H1 (cell line): Measurements from ENCODE around the gene PCNX1. TPM values are rescaled to one million over a fixed set of nuclear protein-coding genes. Genes with fewer than 3 reads are reported as not detected.

Experiments
- CTCF ChIA-PET: fragments of 300-600 bp; sonication (Branson Sonifier 250); formaldehyde crosslinking; loops from one replicate; lab custom pipeline; 2021; ENCODE audit not compliant: partially characterized antibody; lab: Charles Lee
- POLR2A ChIA-PET: fragments of 300-600 bp; sonication (Branson Sonifier 250); formaldehyde crosslinking; loops from one replicate; lab custom pipeline; 2021; ENCODE audit warnings: inconsistent platforms; ENCODE audit not compliant: partially characterized antibody; lab: Charles Lee
- DNase-seq, 2 experiments: peaks; one replicate each; pipeline versions ENCODE4 v3.0.0 to v3.0.0-alpha.2; 2010 to 2022; ENCODE audit warnings: low spot score in 2 of 2, low read depth in 1 of 2, mixed read lengths in 1 of 2
- FAIRE-seq: peaks from 2 replicates; lab custom pipeline; 2011; peaks lifted over from hg19 to GRCh38; lab: Jason Lieb, UNC
- H2AFZ ChIP-seq: 2 replicates; pipeline ENCODE4 v1.8.1; 2012; ENCODE audit warnings: low read length, inconsistent platforms
- H2AK5ac ChIP-seq: 2 replicates; pipeline ENCODE4 v1.6.1; 2013; ENCODE audit warnings: low read depth, low read length
- H2BK120ac ChIP-seq: replicated peaks from 2 replicates; pipeline ENCODE3; 2013; ENCODE audit warnings: low read depth, low read length, inconsistent platforms
- H2BK12ac ChIP-seq: 2 replicates; pipeline ENCODE4 v1.6.1; 2013; ENCODE audit warnings: low read depth, low read length
- H2BK15ac ChIP-seq: 2 replicates; pipeline ENCODE4 v1.6.1; 2013; ENCODE audit warnings: low read length
- H2BK20ac ChIP-seq: 2 replicates; pipeline ENCODE4 v1.6.1; 2013; ENCODE audit warnings: low read length
- H2BK5ac ChIP-seq: 2 replicates; pipeline ENCODE4 v1.6.1; 2013; ENCODE audit warnings: low read depth, low read length
- H3K14ac ChIP-seq: 2 replicates; pipeline ENCODE4 v1.6.1; 2013; ENCODE audit warnings: inconsistent platforms; ENCODE audit not compliant: insufficient read length
- H3K18ac ChIP-seq: 2 replicates; pipeline ENCODE4 v1.6.1; 2013; ENCODE audit warnings: low read length; ENCODE audit errors: extremely low read depth
- H3K23ac ChIP-seq: 2 replicates; pipeline ENCODE4 v1.6.1; 2013; ENCODE audit warnings: inconsistent platforms; ENCODE audit not compliant: insufficient read length
- H3K23me2 ChIP-seq: 2 replicates; pipeline ENCODE4 v1.6.1; 2013; ENCODE audit warnings: low read depth, low read length
- H3K27ac ChIP-seq: 2 replicates; pipeline ENCODE4 v1.6.1; 2011; ENCODE audit warnings: low read depth, low read length, inconsistent platforms
- H3K27me3 ChIP-seq, 4 experiments: replicated peaks in 1 of 4; 1 replicate in 1 of 4; 2 replicates in 3 of 4; pipeline versions ENCODE4 v1.6.1 to v1.8.1; 2011 to 2013; ENCODE audit warnings: low read length in 3 of 4, mild to moderate bottlenecking in 3 of 4, inconsistent platforms in 2 of 4, mixed read lengths in 2 of 4, moderate library complexity in 1 of 4; ENCODE audit not compliant: control insufficient read depth in 3 of 4, insufficient read depth in 3 of 4; ENCODE audit errors: extremely low read depth in 1 of 4
- H3K36me3 ChIP-seq, 4 experiments: 2 replicates each; pipeline versions ENCODE4 v1.6.1 to v1.8.1; 2011 to 2013; ENCODE audit warnings: mild to moderate bottlenecking in 4 of 4, low read length in 3 of 4, moderate library complexity in 2 of 4, control low read depth in 1 of 4, inconsistent platforms in 1 of 4; ENCODE audit not compliant: insufficient read depth in 4 of 4, control insufficient read depth in 2 of 4
- H3K4ac ChIP-seq: replicated peaks from 2 replicates; pipeline ENCODE3; 2013; ENCODE audit warnings: low read length, low read depth, mixed read lengths, inconsistent platforms; ENCODE audit not compliant: insufficient read length
- H3K4me1 ChIP-seq, 4 experiments: replicated peaks in 1 of 4; 1 replicate in 1 of 4; 2 replicates in 3 of 4; pipeline versions ENCODE4 v1.6.1 to v1.8.1; 2011 to 2013; ENCODE audit warnings: low read length in 3 of 4, inconsistent platforms in 2 of 4, mixed read lengths in 1 of 4; ENCODE audit not compliant: insufficient read depth in 4 of 4, control insufficient read depth in 3 of 4
- H3K4me2 ChIP-seq, 2 experiments: 2 replicates each; pipeline versions ENCODE4 v1.6.1 to v1.8.1; 2011 to 2013; ENCODE audit warnings: low read depth in 2 of 2, low read length in 2 of 2, control low read depth in 1 of 2, inconsistent platforms in 1 of 2, mild to moderate bottlenecking in 1 of 2; ENCODE audit not compliant: insufficient read depth in 1 of 2
- H3K4me3 ChIP-seq, 4 experiments: fragments of 200-600, 300-600 bp in 1 of 4; sonication (generic), shearing (Covaris generic), sonication (Bioruptor Twin) in 1 of 4; 2 replicates each; pipeline versions ENCODE4 v1.5.1 to v1.8.1; 2011 to 2016; ENCODE audit warnings: low read length in 4 of 4, low read depth in 3 of 4, control low read depth in 2 of 4, inconsistent platforms in 2 of 4, mild to moderate bottlenecking in 2 of 4, mixed read lengths in 1 of 4, moderate library complexity in 1 of 4; ENCODE audit not compliant: insufficient read depth in 2 of 4; ENCODE audit errors: extremely low read depth in 1 of 4
- H3K56ac ChIP-seq: replicated peaks from 2 replicates; pipeline ENCODE3; 2013; ENCODE audit warnings: low read depth, mild to moderate bottlenecking, mixed read lengths, low read length, inconsistent platforms; ENCODE audit not compliant: insufficient read length
- H3K79me1 ChIP-seq: 2 replicates; pipeline ENCODE4 v1.6.1; 2013; ENCODE audit warnings: low read depth, low read length, control low read depth
- H3K79me2 ChIP-seq, 2 experiments: 2 replicates each; pipeline versions ENCODE4 v1.6.1 to v1.8.1; 2012 to 2013; ENCODE audit warnings: low read length in 2 of 2, mild to moderate bottlenecking in 2 of 2, inconsistent platforms in 1 of 2; ENCODE audit not compliant: insufficient read depth in 2 of 2, control insufficient read depth in 1 of 2
- H3K9ac ChIP-seq, 4 experiments: replicated peaks in 1 of 4; 1 replicate in 1 of 4; 2 replicates in 3 of 4; pipeline versions ENCODE4 v1.6.1 to v1.8.1; 2011 to 2013; ENCODE audit warnings: low read depth in 3 of 4, low read length in 3 of 4, control low read depth in 2 of 4, mild to moderate bottlenecking in 2 of 4, moderate library complexity in 2 of 4, inconsistent platforms in 1 of 4; ENCODE audit errors: extremely low read depth in 1 of 4
- H3K9me3 ChIP-seq, 2 experiments: 2 replicates each; pipeline versions ENCODE4 v1.6.1 to v1.8.1; 2012 to 2013; ENCODE audit warnings: mild to moderate bottlenecking in 2 of 2, moderate library complexity in 2 of 2, control low read depth in 1 of 2, inconsistent platforms in 1 of 2, low read depth in 1 of 2, low read length in 1 of 2, mixed read lengths in 1 of 2; ENCODE audit not compliant: insufficient read depth in 2 of 2
- H4K20me1 ChIP-seq, 2 experiments: replicated peaks in 1 of 2; 2 replicates each; pipeline versions ENCODE3 to v1.8.1; 2011 to 2013; ENCODE audit warnings: inconsistent platforms in 2 of 2, low read length in 2 of 2, mild to moderate bottlenecking in 1 of 2; ENCODE audit not compliant: insufficient read depth in 2 of 2, control insufficient read depth in 1 of 2
- H4K5ac ChIP-seq: 2 replicates; pipeline ENCODE4 v1.6.1; 2013; ENCODE audit warnings: low read length, low read depth, mixed read lengths, inconsistent platforms; ENCODE audit not compliant: insufficient read length
- H4K8ac ChIP-seq: 2 replicates; pipeline ENCODE4 v1.8.0; 2013; ENCODE audit warnings: mild to moderate bottlenecking, moderate library complexity, low read length, inconsistent platforms; ENCODE audit not compliant: insufficient read depth; ENCODE audit errors: extremely low read depth
- H4K91ac ChIP-seq: replicated peaks from 2 replicates; pipeline ENCODE3; 2013; ENCODE audit warnings: low read length, mixed read lengths, inconsistent platforms; ENCODE audit not compliant: insufficient read length
- GTF2F1 ChIP-seq: IDR thresholded peaks from 2 replicates; pipeline ENCODE4 v1.6.1; 2012; ENCODE audit warnings: low read depth, low read length, improper control_type of control experiment, borderline replicate concordance
- SIX5 ChIP-seq: IDR thresholded peaks from 2 replicates; pipeline ENCODE4 v1.6.1; 2011; ENCODE audit warnings: mild to moderate bottlenecking, low read depth, low read length
- ZNF274 ChIP-seq: IDR thresholded peaks from 2 replicates; pipeline ENCODE4 v1.7.0; 2012; ENCODE audit warnings: low read length, borderline replicate concordance; ENCODE audit errors: extremely low read depth
- WGBS, 2 experiments: shearing (Covaris generic) in 1 of 2; methylation state at CpG; one replicate each; pipeline versions ENCODE4 v1.1.6 to v1.1.7; 2013 to 2015; ENCODE audit warnings: low lambda C conversion rate in 2 of 2, mixed read lengths in 2 of 2, inconsistent platforms in 1 of 2, low coverage in 1 of 2, missing lambda C conversion rate in 1 of 2; ENCODE audit not compliant: insufficient replicate concordance in 2 of 2, insufficient coverage in 1 of 2, insufficient read length in 1 of 2; ENCODE audit errors: extremely low coverage in 1 of 2, missing lambda C conversion rate in 1 of 2; 5-methylcytosine and 5-hydroxymethylcytosine counted together
- polyA plus RNA-seq, 7 experiments: library from polyadenylated mRNA; depleted of rRNA in 3 of 7; stranded (reverse) in 5 of 7; unstranded in 2 of 7; fragments of >200 nt in 5 of 7; fragments of 200-250 nt in 2 of 7; gene quantifications; 1 replicate in 5 of 7; 2 replicates in 1 of 7; 4 replicates in 1 of 7; pipeline versions ENCODE4 v1.2.1 to v1.2.3, GENCODE V29; 2011 to 2013; ENCODE audit warnings: missing spikeins in 2 of 7, mixed read lengths in 2 of 7
- total RNA-seq: library from RNA; stranded (reverse); fragmentation: NEBNext Ultra II Directional; extraction: Animal tissue kit (Norgen Biotek cat#: 25700); gene quantifications from 2 replicates; pipeline ENCODE4 v1.2.1, GENCODE V29; 2021

PCNX1 gene
- total and polyA plus RNA-seq, 2 of the 8 experiments (the other 6 are each of a cell fraction or from before 2014, with no cell fraction given): 37.7 to 53.2 TPM

DNA sequence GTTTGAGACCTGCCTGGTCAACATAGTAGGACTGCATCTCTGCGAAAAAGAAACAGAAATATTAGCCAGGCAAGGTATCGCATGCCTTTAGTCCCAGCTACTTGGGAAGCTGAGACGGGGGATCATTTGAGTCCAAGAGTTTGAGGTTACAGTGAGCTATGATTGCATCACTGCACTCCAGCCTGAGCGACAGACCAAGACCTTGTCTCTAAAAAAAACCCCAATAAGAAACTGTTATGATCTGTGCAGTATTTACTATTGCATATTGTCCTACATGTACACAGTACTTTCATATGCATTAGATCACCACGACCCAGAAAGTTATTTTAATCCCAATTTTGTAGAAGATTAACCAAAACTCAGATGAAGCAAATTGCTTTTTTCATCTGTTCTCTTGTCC, 187.5 kb downstream of the PCNX1 start:
- Histone ChIP-seq H3K36me3 (peaks cover 0 to 15% (median 6%) of the 10 kb centered on the region in 4 experiments; a peak in 5 of 8 replicates), H2AFZ (no peak overlapping the region), H3K23ac (no peak overlapping the region), H3K9me3 (no peaks in the 10 kb centered on the region), H4K5ac (no peak overlapping the region), H2BK5ac (no peak overlapping the region), H3K14ac (no peak overlapping the region), H4K20me1 (no peaks in the 10 kb centered on the region), H2BK12ac (no peak overlapping the region), H2AK5ac (no peak overlapping the region), H3K18ac (no peak overlapping the region), H3K4me3 (no peak overlapping the region), H2BK15ac (no peak overlapping the region), H3K27me3 (no peaks in the 10 kb centered on the region), H3K23me2 (peaks cover 2% of the 10 kb centered on the region; the same call in 1 of the 2 replicates), H2BK20ac (no peak overlapping the region), H4K8ac (no peak overlapping the region), H3K27ac (no peak overlapping the region), H2BK120ac (no peak overlapping the region), H3K4ac (no peak overlapping the region), H3K79me1 (no peaks in the 10 kb centered on the region), H3K56ac (no peak overlapping the region), H3K79me2 (no peaks in the 10 kb centered on the region), H3K4me1 (no peaks in the 10 kb centered on the region), H4K91ac (no peak overlapping the region), H3K4me2 (no peak overlapping the region), H3K9ac (no peak overlapping the region)
- WGBS, 2 experiments: 93% methylated on average over 5 of the region's 5 CpGs; no CpG with 5 or more reads in 1 of the 2 experiments
- ChIA-PET CTCF (interaction anchor here (2.3 kb wide), 1 partner anchor 9 kb away, joined by 7 read pairs; no protein-coding TSS in a partner anchor), POLR2A (no interaction called here)
- FAIRE-seq: no peak
- no peak for DNase-seq
- no peak for TF ChIP-seq GTF2F1
- TF ChIP-seq SIX5: no peak
- TF ChIP-seq ZNF274: no peak
